IMR-90 (cell line): ENCODE measurements around the gene COL5A1.

ENCODE experiments used
- BHLHE40 ChIP-seq: fragments of 150-350 bp; IDR thresholded peaks from 2 replicates; pipeline ENCODE4 v1.6.1; 2016; ENCODE audit warnings: mild to moderate bottlenecking, low read depth, low read length
- CEBPB ChIP-seq: IDR thresholded peaks from 2 replicates; pipeline ENCODE4 v1.6.1; 2012; ENCODE audit warnings: low read depth, low read length, improper control_type of control experiment
- CTCF ChIP-seq: conservative IDR thresholded peaks from 2 replicates; pipeline ENCODE4 v1.5.1; 2012; ENCODE audit warnings: mild to moderate bottlenecking, low read depth, low read length, improper control_type of control experiment
- ELK1 ChIP-seq: fragments of 150-350 bp; IDR thresholded peaks from 2 replicates; pipeline ENCODE4 v1.6.1; 2016; ENCODE audit warnings: low read depth, mild to moderate bottlenecking, low read length, moderate library complexity, borderline replicate concordance
- FOS ChIP-seq: fragments of 150-350 bp; IDR thresholded peaks from 2 replicates; pipeline ENCODE4 v1.6.1; 2016; ENCODE audit warnings: low read depth, low read length
- MAFK ChIP-seq: IDR thresholded peaks from 2 replicates; pipeline ENCODE4 v1.6.1; 2012; ENCODE audit warnings: low read depth, low read length, improper control_type of control experiment
- MXI1 ChIP-seq: IDR thresholded peaks from 2 replicates; pipeline ENCODE4 v1.6.1; 2012; ENCODE audit warnings: low read depth, mild to moderate bottlenecking, low read length, moderate library complexity, borderline replicate concordance
- POLR2A ChIP-seq: IDR thresholded peaks from 2 replicates; pipeline ENCODE4 v1.6.1; 2012; ENCODE audit warnings: mild to moderate bottlenecking, low read depth, low read length
- RCOR1 ChIP-seq: IDR thresholded peaks from 2 replicates; pipeline ENCODE4 v1.6.1; 2012; ENCODE audit warnings: mild to moderate bottlenecking, low read length, improper control_type of control experiment; ENCODE audit not compliant: insufficient replicate concordance
- RFX5 ChIP-seq: IDR thresholded peaks from 2 replicates; pipeline ENCODE4 v1.8.0; 2012; ENCODE audit warnings: low read depth, mild to moderate bottlenecking, low read length, moderate library complexity
- SMC3 ChIP-seq: fragments of 150-350 bp; IDR thresholded peaks from 2 replicates; pipeline ENCODE4 v1.6.1; 2016; ENCODE audit warnings: low read depth, mild to moderate bottlenecking, antibody characterized with exemption, low read length, moderate library complexity

- TF ChIP-seq RFX5, result no peak
- no peak; the same call in 1 of the 2 replicates for TF ChIP-seq CTCF
- no peak for TF ChIP-seq MAFK
- TF ChIP-seq POLR2A, result peak; percentile 96
- TF ChIP-seq ELK1, result no peak
- peak; percentile 1; the same call in 1 of the 2 replicates for TF ChIP-seq SMC3
- TF ChIP-seq MXI1, result peak; percentile 47; the same call in 1 of the 2 replicates
- no peak for TF ChIP-seq BHLHE40
- no peak for TF ChIP-seq CEBPB
- no peak for TF ChIP-seq FOS
- TF ChIP-seq RCOR1, result no peak
Measured at GRCh38 chr9:134641173-134641989, at the start of gene COL5A1.
